Fibroblast of pulmonary artery (primary cell): ENCODE results near the gene SCAF1.

Source experiments
- DNase-seq: peaks from one replicate; pipeline ENCODE4 v3.0.0-alpha.2; 2010; ENCODE audit warnings: low read depth
- H3K4me3 ChIP-seq: replicated peaks from 2 replicates; pipeline ENCODE4 v1.5.1; 2011; ENCODE audit warnings: low read depth, mild to moderate bottlenecking, control low read depth, low read length, moderate library complexity
- CTCF ChIP-seq: IDR thresholded peaks from 2 replicates; pipeline ENCODE4 v1.5.1; 2011; ENCODE audit warnings: mild to moderate bottlenecking, control low read depth, low read length, inconsistent platforms; ENCODE audit errors: missing control alignments

Gene SCAF1

GRCh38 chr19:49640113-49640898, 1.7 kb upstream of the SCAF1 start, which contains the start of gene RRAS:
TSS of gene RRAS (minus strand) at chr19:49640143. CDS start at chr19:49640098, 45 bp downstream.
- peak within 1 kb of the TSS; percentile 87 for H3K4me3 ChIP-seq
- peak; percentile 100 for DNase-seq
- TF ChIP-seq CTCF, result no peak

- no peak for TF ChIP-seq CTCF
- DNase-seq, result no peak
These were observed 555 bp downstream of the SCAF1 start for GRCh38 chr19:49642492-49643035.

DNA sequence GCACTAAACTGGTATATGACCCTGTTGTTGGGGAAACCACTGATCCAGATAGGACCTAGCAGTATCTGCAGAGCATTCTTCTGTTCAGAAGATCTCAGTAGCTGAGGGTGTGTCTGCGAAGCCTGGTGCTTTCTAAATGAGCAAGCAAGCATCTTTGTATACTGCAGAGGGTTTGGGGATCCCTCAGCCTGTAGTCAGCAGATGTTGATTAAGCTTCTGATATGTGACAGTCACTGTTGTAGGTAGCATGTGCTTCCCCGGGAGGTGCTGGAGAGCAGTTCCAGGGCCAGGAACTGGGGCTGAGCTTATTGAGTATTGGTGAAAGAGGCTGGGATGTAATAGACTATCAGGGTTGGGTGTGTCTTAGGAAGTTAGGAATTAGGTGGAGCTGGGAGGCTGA, 1.5 kb downstream of the SCAF1 start:
- DNase-seq, result no peak
- TF ChIP-seq CTCF, result no peak
- peak overlapping the region; percentile 20 for H3K4me3 ChIP-seq

More at GRCh38 chr19:49642492-49643035, 555 bp downstream of the SCAF1 start:
- peak overlapping the region; percentile 85 for H3K4me3 ChIP-seq

- no peak for DNase-seq
- TF ChIP-seq CTCF, result no peak
- no peak overlapping the region for H3K4me3 ChIP-seq
These were observed 3.6 kb downstream of the SCAF1 start for GRCh38 chr19:49645592-49645991.

DNA sequence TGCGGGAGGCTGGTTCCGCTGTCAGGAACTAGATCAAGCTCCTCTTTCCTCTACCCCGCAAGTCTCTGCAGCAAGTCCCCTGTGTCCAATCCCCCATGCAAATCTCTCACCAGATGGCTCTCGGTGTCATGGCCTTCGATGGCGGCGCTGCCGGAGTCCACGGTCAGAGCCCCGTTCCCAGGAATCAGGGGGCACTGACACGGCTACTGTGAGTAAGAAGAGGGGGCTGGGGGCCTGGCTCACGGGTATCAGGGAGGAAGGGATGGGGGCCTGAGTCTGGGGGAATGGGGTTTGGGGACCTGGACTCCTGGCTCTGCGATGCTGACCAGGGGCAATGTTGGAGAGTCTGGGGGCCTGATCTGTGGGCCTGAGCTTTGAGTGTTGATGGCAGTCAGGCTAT, 4.0 kb downstream of the SCAF1 start:
- no peak for DNase-seq
- no peak for TF ChIP-seq CTCF

GRCh38 chr19:49646586-49646985, 4.6 kb downstream of the SCAF1 start:
- DNase-seq, result no peak
- no peak overlapping the region for H3K4me3 ChIP-seq
- TF ChIP-seq CTCF, result no peak

More for the DNA sequence above, 4.0 kb downstream of the SCAF1 start:
- H3K4me3 ChIP-seq, result no peak overlapping the region
